Thoracic aorta (tissue), 2 donors: ENCODE results near the gene ENTHD1. TPM values are rescaled to one million over a fixed set of nuclear protein-coding genes. Genes with fewer than 3 reads are reported as not detected.
"Not testable (repeated sequence)": the region's sequence is repeated elsewhere in the genome, so short reads cannot be mapped to it uniquely, and the experiment has no call there.

Experiments
- ATAC-seq: fragments of 150-250 bp; one replicate; pipeline ENCODE4 v1.8.0; 2017; ENCODE audit warnings: low read depth; ENCODE audit not compliant: insufficient number of reproducible peaks, low FRiP score
- DNase-seq: peaks from one replicate; pipeline ENCODE4 v3.0.0-alpha.2; 2020; ENCODE audit warnings: low spot score
- H3K27ac ChIP-seq, 2 donors: fragments of 200-600 bp; sonication (generic); 1 replicate in 1 of 2; 2 replicates in 1 of 2; pipeline ENCODE4 v1.5.1; 2016; ENCODE audit warnings: mild to moderate bottlenecking in 2 of 2, moderate library complexity in 2 of 2
- H3K27me3 ChIP-seq: fragments of 200-600 bp; sonication (generic); replicated peaks from 2 replicates; pipeline ENCODE4 v1.6.0; 2016; ENCODE audit warnings: mild to moderate bottlenecking; ENCODE audit not compliant: insufficient read depth
- H3K36me3 ChIP-seq: fragments of 200-600 bp; sonication (generic); one replicate; pipeline ENCODE4 v1.5.1; 2016
- H3K4me1 ChIP-seq, 2 donors: fragments of 200-600 bp; sonication (generic); 1 replicate in 1 of 2; 2 replicates in 1 of 2; pipeline versions ENCODE4 v1.5.1 to v1.6.0; 2016; ENCODE audit warnings: low read depth in 2 of 2, mild to moderate bottlenecking in 1 of 2; ENCODE audit not compliant: control insufficient read depth in 1 of 2
- H3K4me3 ChIP-seq: fragments of 200-600 bp; sonication (generic); 2 replicates; pipeline ENCODE4 v1.5.1; 2016; ENCODE audit warnings: mild to moderate bottlenecking
- H3K9me3 ChIP-seq: fragments of 200-600 bp; sonication (generic); 2 replicates; pipeline ENCODE4 v1.5.1; 2016
- total RNA-seq, 2 donors: library from RNA; depleted of rRNA; stranded (reverse); fragments of >200 nt; gene quantifications; one replicate each; pipeline versions ENCODE4 v1.1.0 to v1.2.3, GENCODE V29; 2016
- TF ChIP-seq, protein P1 (sequence below): fragments of 200-600 bp; sonication (generic); IDR thresholded peaks from one replicate; pipeline ENCODE4 v1.5.1; 2019; ENCODE audit warnings: antibody characterized with exemption

The ENTHD1 gene
- total RNA-seq, 2 donors from 2014 or later, result not detected

DNA sequence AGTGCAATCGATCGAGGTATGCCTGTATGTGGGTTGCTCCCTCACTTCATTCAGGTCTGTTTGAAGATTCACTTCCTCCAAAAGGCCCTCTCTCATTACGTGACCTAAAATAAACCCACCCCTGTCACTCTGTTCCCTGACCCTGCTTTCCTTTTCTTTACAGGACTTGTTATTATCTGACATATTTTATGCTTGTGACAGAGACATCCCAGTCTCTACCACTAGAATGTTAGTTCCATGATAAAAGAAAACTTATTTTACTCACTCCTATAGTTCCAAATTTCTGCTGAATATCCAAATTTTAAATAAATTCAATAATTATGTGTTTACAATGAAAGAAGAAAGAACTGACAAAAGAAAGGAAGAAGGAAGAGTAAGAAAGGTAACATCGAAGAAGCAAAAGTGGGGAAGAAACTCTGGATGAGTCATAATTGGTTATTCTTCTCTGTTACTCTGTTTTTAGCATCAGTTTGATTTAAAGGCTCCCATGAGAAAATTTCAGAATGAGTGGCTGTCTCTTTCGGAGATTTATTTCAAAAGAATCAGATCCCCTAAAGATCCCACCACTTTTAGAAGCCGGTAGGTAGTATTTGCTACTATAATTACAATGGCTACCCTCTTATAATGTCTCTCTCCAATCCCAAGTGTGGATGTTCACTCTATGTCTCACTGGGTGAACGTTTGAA lies 33.5 kb downstream of the ENTHD1 start:
- no peaks in the 10 kb centered on the region for H3K9me3 ChIP-seq
- H3K36me3 ChIP-seq, result no peaks in the 10 kb centered on the region
- no peak overlapping the region for H3K4me3 ChIP-seq
- no peak overlapping the region for H3K27ac ChIP-seq
- TF ChIP-seq, protein P1, sequence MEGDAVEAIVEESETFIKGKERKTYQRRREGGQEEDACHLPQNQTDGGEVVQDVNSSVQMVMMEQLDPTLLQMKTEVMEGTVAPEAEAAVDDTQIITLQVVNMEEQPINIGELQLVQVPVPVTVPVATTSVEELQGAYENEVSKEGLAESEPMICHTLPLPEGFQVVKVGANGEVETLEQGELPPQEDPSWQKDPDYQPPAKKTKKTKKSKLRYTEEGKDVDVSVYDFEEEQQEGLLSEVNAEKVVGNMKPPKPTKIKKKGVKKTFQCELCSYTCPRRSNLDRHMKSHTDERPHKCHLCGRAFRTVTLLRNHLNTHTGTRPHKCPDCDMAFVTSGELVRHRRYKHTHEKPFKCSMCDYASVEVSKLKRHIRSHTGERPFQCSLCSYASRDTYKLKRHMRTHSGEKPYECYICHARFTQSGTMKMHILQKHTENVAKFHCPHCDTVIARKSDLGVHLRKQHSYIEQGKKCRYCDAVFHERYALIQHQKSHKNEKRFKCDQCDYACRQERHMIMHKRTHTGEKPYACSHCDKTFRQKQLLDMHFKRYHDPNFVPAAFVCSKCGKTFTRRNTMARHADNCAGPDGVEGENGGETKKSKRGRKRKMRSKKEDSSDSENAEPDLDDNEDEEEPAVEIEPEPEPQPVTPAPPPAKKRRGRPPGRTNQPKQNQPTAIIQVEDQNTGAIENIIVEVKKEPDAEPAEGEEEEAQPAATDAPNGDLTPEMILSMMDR, result no peak
- no peak for DNase-seq
- H3K4me1 ChIP-seq, result no peaks in the 10 kb centered on the region
- ATAC-seq, result no peak
- H3K27me3 ChIP-seq, result no peaks in the 10 kb centered on the region

DNA sequence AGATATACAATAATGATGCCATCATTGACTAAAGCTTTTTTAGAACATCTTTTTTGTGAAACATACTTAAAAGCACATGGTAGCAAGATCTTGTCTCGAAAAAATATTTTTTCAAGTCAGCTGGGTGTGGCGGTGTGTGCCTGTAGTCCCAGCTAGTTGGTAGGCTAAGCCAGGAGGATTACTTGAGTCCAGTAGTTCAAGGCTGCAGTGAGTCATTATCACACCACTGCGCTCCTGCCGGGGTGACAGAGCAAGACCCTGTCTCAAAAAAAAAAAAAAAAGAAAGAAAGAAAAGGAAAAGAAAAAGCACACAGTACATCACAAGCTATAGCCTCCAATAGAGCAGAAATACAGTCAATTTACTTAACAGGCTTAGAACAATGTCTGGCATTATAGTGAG lies 37.0 kb downstream of the ENTHD1 start:
- no peak overlapping the region for H3K27ac ChIP-seq
- DNase-seq (no peak), ATAC-seq (no peak)
- H3K4me3 ChIP-seq, result no peak overlapping the region
- H3K27me3 ChIP-seq, result no peaks in the 10 kb centered on the region
- TF ChIP-seq, protein P1, result no peak
- H3K4me1 ChIP-seq, result no peaks in the 10 kb centered on the region
- H3K9me3 ChIP-seq, result no peaks in the 10 kb centered on the region
- no peaks in the 10 kb centered on the region for H3K36me3 ChIP-seq

DNA sequence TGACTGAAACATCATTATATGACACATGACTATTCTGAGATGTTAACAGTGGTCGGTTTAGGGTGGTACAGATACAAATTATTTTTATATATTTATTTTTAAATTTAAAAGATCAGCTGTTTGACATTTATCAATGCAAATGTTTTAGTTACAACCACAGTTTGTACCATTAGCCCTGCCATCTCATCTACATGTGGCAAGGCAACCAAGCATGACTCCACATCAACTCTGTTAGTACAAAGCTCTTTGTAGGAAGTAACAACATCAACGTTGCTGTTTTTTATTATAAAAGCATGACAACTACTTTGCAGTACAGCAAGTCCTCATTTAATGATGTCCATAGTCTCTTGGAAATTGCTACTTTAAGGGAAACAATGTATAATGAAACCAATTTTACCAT lies 40.8 kb downstream of the ENTHD1 start:
- no peaks in the 10 kb centered on the region for H3K27me3 ChIP-seq
- no peak overlapping the region for H3K4me3 ChIP-seq
- no peaks in the 10 kb centered on the region for H3K4me1 ChIP-seq
- ATAC-seq, result no peak
- no peaks in the 10 kb centered on the region for H3K36me3 ChIP-seq
- H3K9me3 ChIP-seq, result no peaks in the 10 kb centered on the region
- TF ChIP-seq, protein P1, result no peak
- no peak for DNase-seq
- H3K27ac ChIP-seq, result no peak overlapping the region

DNA sequence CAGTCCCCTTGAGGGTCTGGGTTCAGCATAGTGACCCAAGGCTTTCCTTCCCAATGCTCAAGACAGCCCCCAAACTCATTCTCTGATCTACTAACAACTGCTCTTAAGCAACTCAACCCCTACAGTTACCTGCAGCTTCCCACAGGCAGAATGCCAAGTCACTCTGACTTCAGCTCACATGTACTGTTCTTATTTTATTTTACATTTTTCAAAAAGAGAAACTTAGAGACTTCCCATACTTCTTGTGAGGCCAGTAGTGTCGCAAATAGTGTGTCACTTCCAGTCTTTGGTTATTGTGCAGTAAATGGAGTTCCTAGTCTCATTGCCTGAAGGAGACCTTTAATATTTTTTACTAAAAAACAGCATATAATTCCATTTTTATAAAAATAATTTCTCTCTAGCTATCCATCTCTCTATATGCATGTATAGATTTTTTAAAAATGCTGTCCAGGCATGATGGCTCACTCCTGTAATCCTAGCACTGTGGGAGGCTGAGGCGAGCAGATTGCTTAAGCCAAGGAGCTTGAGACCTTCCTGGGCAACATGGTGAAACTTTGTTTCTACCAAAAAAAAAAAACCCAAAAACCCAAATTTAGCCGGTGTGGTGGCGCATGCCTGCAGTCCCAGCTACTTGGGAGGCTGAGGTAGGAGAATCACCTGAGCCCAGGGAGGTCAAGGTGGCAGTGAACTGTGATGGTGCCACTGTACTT lies 41.8 kb downstream of the ENTHD1 start:
- ATAC-seq (no peak), DNase-seq (no peak)
- no peaks in the 10 kb centered on the region for H3K36me3 ChIP-seq
- H3K4me1 ChIP-seq, result no peaks in the 10 kb centered on the region
- H3K27ac ChIP-seq, result no peak overlapping the region
- H3K27me3 ChIP-seq, result no peaks in the 10 kb centered on the region
- no peak overlapping the region for H3K4me3 ChIP-seq
- TF ChIP-seq, protein P1, result no peak
- H3K9me3 ChIP-seq, result no peaks in the 10 kb centered on the region

DNA sequence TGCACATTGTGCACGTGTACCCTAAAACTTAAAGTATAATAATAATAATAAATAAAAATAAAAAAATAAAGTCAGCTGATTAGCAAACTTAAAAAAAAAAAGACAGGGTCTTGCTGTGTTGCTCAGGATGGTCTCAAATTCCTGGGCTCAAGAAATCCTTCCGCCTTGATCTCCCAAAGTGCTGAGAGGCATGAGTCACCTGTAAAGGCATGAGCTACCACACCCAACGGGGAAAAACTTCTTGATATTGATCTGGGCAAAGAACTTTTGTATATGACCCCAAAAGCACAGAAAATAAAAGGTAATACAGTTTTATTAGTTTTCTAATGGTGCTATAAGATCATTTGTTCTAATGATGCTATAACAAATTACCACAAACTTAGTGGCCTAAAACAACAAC lies 46.1 kb downstream of the ENTHD1 start:
- DNase-seq (no peak), ATAC-seq (no peak)
- no peaks in the 10 kb centered on the region for H3K27me3 ChIP-seq
- H3K4me3 ChIP-seq, result no peak overlapping the region
- TF ChIP-seq, protein P1, result no peak
- no peaks in the 10 kb centered on the region for H3K36me3 ChIP-seq
- no peaks in the 10 kb centered on the region for H3K4me1 ChIP-seq
- no peaks in the 10 kb centered on the region for H3K9me3 ChIP-seq
- H3K27ac ChIP-seq, result no peak overlapping the region

DNA sequence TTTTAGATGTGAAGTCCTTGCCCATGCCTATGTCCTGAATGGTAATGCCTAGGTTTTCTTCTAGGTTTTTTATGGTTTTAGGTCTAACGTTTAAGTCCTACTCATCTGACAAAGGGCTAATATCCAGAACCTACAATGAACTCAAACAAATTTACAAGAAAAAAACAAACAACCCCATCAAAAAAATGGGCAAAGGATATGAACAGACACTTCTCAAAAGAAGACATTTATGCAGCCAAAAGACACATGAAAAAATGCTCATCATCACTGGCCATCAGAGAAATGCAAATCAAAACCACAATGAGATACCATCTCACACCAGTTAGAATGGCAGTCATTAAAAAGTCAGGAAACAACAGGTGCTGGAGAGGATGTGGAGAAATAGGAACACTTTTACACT lies 47.0 kb downstream of the ENTHD1 start:
- not testable (repeated sequence) for H3K27me3 ChIP-seq, H3K4me1 ChIP-seq, H3K27ac ChIP-seq, DNase-seq, H3K9me3 ChIP-seq, H3K4me3 ChIP-seq, ATAC-seq, H3K36me3 ChIP-seq
